IPS-18a (cell line): Measurements from ENCODE around the gene EEF1E1.

Experiments
- H3K27ac ChIP-seq: one replicate; pipeline ENCODE4 v1.5.1; 2013; ENCODE audit warnings: low read length
- H3K27me3 ChIP-seq: one replicate; pipeline ENCODE4 v1.6.1; 2013; ENCODE audit warnings: mild to moderate bottlenecking, low read length; ENCODE audit not compliant: control insufficient read depth, insufficient read depth
- H3K36me3 ChIP-seq: one replicate; pipeline ENCODE4 v1.6.1; 2013; ENCODE audit warnings: low read depth, low read length; ENCODE audit not compliant: control insufficient read depth
- H3K4me1 ChIP-seq: one replicate; pipeline ENCODE4 v1.6.1; 2013; ENCODE audit warnings: low read depth, low read length; ENCODE audit not compliant: control insufficient read depth
- H3K4me3 ChIP-seq: one replicate; pipeline ENCODE4 v1.5.1; 2013; ENCODE audit warnings: low read length
- H3K9ac ChIP-seq: one replicate; pipeline ENCODE4 v1.6.1; 2013; ENCODE audit warnings: mild to moderate bottlenecking, low read length, moderate library complexity
- H3K9me3 ChIP-seq: one replicate; pipeline ENCODE4 v1.6.1; 2013; ENCODE audit warnings: low read depth, low read length; ENCODE audit not compliant: control insufficient read depth

The EEF1E1 gene

GRCh38 chr6:8074213-8074612 lies 28.1 kb downstream of the EEF1E1 start:
- H3K27ac ChIP-seq: no peak overlapping the region
- H3K9me3 ChIP-seq: no peaks in the 10 kb centered on the region
- no peaks in the 10 kb centered on the region for H3K4me1 ChIP-seq
- no peak overlapping the region for H3K9ac ChIP-seq
- H3K4me3 ChIP-seq: no peak overlapping the region
- H3K27me3 ChIP-seq: no peaks in the 10 kb centered on the region
- peaks cover 5% of the 10 kb centered on the region for H3K36me3 ChIP-seq

DNA sequence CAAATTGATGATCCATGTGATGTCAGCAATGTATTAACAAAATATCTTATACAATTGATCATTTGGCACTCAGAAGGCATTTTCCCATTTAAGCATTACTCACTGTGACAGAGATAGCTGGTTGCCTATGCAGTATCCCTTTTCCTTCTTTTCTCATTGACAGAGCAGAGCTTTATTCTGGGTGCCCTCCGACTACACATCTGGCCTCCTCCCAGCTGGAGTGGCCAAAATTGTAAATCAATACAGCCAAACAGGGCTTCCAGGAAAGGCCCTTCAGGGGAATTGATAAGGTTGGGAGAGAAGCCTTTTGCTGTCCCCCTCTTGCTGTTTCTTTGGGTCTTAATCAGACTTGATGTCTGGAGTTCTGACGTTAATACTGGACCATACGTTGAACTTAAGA lies 28.6 kb downstream of the EEF1E1 start:
- H3K36me3 ChIP-seq: peaks cover 5% of the 10 kb centered on the region
- H3K9me3 ChIP-seq: no peaks in the 10 kb centered on the region
- H3K4me3 ChIP-seq: no peak overlapping the region
- H3K4me1 ChIP-seq: no peaks in the 10 kb centered on the region
- no peak overlapping the region for H3K27ac ChIP-seq
- H3K27me3 ChIP-seq: no peaks in the 10 kb centered on the region
- H3K9ac ChIP-seq: no peak overlapping the region

- Histone ChIP-seq H3K4me3 (no peak overlapping the region), H3K27me3 (no peaks in the 10 kb centered on the region), H3K9me3 (no peaks in the 10 kb centered on the region), H3K9ac (no peak overlapping the region), H3K27ac (no peak overlapping the region), H3K36me3 (no peaks in the 10 kb centered on the region), H3K4me1 (no peaks in the 10 kb centered on the region)
Measured at GRCh38 chr6:8070718-8071117, 31.6 kb downstream of the EEF1E1 start.

DNA sequence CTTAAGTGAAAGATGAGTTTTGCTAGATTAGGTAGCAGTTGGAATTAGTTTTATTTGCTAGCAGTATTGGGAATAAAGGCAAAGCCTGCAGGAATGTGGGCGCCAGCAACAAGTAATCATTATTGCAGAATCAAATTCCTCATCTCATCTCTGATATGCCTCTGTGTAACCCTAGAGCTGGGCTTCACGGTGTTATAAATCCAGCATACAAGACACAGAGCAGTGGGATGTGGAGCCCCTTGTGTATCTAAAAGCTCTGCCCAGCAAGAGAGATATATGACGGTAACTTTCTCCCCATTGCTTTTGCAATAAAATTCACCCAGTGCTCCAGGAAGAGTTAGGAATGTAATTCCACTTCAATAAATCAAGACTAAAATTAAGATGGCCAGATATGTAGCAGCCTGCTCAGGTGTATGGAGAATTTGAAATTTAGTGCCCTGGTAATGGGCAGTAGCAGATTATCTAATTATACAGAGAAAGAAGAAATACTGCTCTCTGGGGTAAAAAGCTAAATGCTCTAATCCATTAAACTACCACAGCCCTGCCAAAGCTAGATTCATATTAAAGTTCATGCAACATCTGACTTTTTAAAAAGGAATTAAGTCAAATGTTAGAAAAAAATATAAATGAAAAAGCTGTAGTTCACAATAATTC lies 32.6 kb downstream of the EEF1E1 start:
- Histone ChIP-seq H3K36me3 (no peaks in the 10 kb centered on the region), H3K9ac (no peak overlapping the region), H3K27ac (no peak overlapping the region), H3K9me3 (no peaks in the 10 kb centered on the region), H3K4me1 (peaks cover 8% of the 10 kb centered on the region), H3K27me3 (no peaks in the 10 kb centered on the region), H3K4me3 (no peak overlapping the region)

GRCh38 chr6:8069151-8069550 lies 33.2 kb downstream of the EEF1E1 start:
- H3K36me3 ChIP-seq: no peaks in the 10 kb centered on the region
- H3K9me3 ChIP-seq: no peaks in the 10 kb centered on the region
- H3K4me3 ChIP-seq: no peak overlapping the region
- H3K27ac ChIP-seq: no peak overlapping the region
- H3K4me1 ChIP-seq: peaks cover 11% of the 10 kb centered on the region
- H3K9ac ChIP-seq: no peak overlapping the region
- H3K27me3 ChIP-seq: no peaks in the 10 kb centered on the region

DNA sequence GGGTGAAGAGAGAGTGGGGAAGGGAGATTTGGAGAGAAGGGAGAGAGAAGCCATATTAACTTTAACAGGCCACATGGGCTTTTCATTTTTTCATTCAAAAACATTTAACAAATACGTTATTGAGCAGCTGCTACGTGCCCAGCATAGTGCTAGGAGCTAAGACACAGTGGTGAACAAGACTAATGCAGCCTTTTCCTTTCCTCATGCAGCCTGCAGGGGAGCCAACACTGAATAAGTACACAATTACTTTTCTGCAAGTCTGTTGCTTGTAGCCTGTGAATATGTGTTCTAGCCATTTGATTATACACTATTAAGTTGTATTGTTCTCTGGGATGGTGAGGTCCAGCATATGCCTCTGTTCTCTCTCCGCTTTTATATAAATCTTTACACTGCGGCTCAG lies 36.2 kb downstream of the EEF1E1 start:
- Histone ChIP-seq H3K27ac (no peak overlapping the region), H3K4me1 (peaks cover 11% of the 10 kb centered on the region), H3K9ac (no peak overlapping the region), H3K27me3 (no peaks in the 10 kb centered on the region), H3K36me3 (peaks cover 5% of the 10 kb centered on the region), H3K4me3 (no peak overlapping the region), H3K9me3 (no peaks in the 10 kb centered on the region)

DNA sequence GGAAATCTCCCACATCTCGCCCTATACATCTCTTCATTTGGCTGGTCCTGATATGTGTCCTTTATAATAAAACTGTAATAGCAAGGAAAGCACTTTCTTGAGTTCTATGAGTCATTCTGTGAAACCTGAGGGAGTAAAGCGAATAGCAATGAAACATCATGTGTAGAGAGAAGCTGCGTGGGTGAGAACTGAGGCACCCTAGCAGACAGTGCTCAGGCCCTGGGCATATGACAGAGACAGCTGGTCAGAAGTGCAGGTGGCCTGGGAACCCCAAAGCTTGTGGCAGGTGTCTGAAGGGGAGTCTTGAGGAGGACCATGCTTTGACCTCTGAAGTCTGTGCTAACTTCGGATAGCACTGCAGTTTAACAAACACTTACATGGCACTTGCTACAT lies 36.8 kb downstream of the EEF1E1 start:
- Histone ChIP-seq H3K27me3 (no peaks in the 10 kb centered on the region), H3K4me1 (peaks cover 11% of the 10 kb centered on the region), H3K36me3 (peaks cover 5% of the 10 kb centered on the region), H3K4me3 (no peak overlapping the region), H3K9me3 (no peaks in the 10 kb centered on the region), H3K27ac (no peak overlapping the region), H3K9ac (no peak overlapping the region)

DNA sequence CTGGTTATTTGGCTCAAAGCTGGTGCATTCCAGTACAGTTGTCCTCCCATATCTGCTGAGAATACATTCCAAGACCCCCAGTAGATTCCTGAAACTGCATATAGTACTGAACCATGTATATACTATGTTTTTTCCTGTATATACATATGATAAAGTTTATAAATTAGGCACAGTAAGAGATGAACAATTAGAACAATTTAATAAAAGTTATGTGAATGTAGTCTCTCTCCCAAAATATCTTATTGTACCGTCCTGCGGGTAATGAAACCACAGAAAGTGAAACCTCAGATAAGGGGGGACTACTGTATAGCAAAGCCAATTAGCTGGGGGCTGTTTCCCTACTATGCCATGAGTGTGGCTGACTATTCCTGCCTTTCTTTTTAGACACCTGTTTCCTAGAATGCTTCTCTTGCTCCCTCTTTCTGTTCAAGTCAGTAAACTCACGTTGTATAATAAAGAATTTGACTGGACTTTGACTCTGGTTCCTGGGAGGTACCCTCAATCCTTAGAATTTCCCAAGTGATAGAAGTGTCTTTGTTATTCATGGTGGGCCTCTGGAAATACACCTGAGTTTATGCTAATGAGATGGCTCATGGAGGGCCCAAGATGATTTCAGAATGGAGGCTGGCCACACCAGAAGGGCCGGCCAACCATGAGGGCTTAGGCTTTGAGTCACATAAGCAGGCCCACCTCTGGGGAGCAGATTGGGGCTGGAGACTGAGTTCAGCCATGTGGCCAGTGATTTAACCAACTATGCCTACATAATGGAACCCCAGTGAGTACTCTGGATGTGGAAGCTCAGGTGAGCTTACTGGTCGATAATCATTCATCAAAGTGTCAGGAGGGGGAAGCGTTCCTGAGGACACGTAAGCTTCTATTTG lies 37.5 kb downstream of the EEF1E1 start:
- Histone ChIP-seq H3K9ac (peak overlapping the region; percentile 82), H3K4me3 (peak overlapping the region; percentile 93), H3K9me3 (no peaks in the 10 kb centered on the region), H3K27ac (peak overlapping the region; percentile 61), H3K4me1 (peaks cover 11% of the 10 kb centered on the region), H3K27me3 (no peaks in the 10 kb centered on the region), H3K36me3 (peaks cover 5% of the 10 kb centered on the region)

DNA sequence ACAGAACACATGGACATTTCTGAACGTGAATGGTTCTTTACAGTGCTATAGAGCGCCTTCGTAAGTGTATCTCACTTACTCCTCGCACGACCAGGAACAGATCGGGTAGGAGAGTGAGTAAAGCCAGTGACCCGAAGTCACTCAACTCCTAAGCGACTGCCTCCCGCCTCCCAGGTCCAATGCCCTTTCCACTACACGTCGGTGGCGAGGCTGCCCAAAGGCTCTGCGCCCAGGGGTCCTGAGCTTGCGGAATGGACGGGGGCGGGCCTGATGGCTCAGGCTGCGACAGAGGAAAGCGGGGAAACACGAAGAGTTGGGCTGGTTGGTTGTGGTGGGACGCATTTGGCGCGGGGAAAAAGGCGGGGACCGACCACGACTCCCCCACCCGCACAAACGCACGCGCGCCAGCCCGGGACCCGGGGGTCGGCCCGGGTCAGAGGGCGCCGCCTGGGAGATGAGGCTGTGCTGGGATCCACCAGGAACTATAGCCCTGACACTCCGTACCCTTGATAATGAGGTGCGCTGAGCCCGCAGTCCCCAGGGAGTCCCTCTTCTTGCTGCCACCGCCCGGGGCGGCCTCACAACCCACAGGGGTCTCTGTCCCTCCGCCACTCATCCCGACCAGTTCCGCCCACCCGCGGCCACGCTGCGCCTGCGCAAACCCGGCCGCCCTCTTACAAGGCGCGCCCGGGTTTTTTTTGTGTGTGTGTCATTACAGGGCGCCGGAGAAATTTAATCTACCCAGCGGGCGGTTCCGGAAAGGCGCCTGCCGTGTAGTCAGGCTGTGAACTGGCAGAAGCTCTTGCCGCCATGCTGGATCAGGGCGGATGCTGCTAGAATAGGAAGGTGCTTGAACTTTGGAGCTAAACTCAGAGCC lies 38.3 kb downstream of the EEF1E1 start, which contains the start of gene BLOC1S5:
BLOC1S5 (minus strand) TSS at position 629 of the 877 bp plus-strand sequence; CDS start at position 616, 13 bp downstream.
- no peaks in the 10 kb centered on the region for H3K27me3 ChIP-seq
- H3K9me3 ChIP-seq: no peaks in the 10 kb centered on the region
- peak within 1 kb of the TSS; percentile 93 for H3K4me3 ChIP-seq
- peak within 1 kb of the TSS; percentile 61 for H3K27ac ChIP-seq
- H3K9ac ChIP-seq: peak within 1 kb of the TSS; percentile 82
- H3K4me1 ChIP-seq: peaks cover 11% of the 10 kb centered on the region
- peaks cover 5% of the 10 kb centered on the region for H3K36me3 ChIP-seq

DNA sequence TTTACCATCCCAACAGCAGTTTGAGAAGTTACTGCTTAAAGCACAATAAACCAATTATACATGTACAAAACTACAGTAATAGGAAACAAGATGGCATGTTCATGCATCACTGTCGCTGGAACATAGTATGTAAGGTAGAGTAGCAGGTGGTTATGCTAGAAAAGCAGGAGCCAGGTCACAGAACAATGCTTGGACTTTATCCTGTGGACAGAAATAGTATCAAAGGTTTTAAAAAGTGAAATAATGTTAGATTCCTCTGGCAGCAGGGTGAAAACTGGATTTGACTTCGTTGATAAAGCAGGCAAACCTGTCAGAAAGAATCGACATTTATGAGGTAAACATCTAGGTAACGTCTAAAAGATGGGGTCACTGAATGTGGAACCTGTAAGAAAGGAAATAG lies 40.6 kb downstream of the EEF1E1 start:
- H3K4me3 ChIP-seq: no peak overlapping the region
- H3K27ac ChIP-seq: no peak overlapping the region
- H3K9me3 ChIP-seq: no peaks in the 10 kb centered on the region
- H3K4me1 ChIP-seq: peaks cover 11% of the 10 kb centered on the region
- no peak overlapping the region for H3K9ac ChIP-seq
- no peaks in the 10 kb centered on the region for H3K27me3 ChIP-seq
- peaks cover 5% of the 10 kb centered on the region for H3K36me3 ChIP-seq

GRCh38 chr6:8060346-8060745 lies 42.0 kb downstream of the EEF1E1 start:
- Histone ChIP-seq H3K27me3 (no peaks in the 10 kb centered on the region), H3K9ac (no peak overlapping the region), H3K27ac (no peak overlapping the region), H3K9me3 (no peaks in the 10 kb centered on the region), H3K4me1 (peaks cover 9% of the 10 kb centered on the region), H3K4me3 (no peak overlapping the region), H3K36me3 (peaks cover 5% of the 10 kb centered on the region)
